ENCODE measurements around the gene ADNP. TPM values are rescaled to one million over a fixed set of nuclear protein-coding genes. Genes with fewer than 3 reads are reported as not detected.

Gene ADNP
- total RNA-seq, 1 experiment from 2014 or later, result 106 TPM

DNA sequence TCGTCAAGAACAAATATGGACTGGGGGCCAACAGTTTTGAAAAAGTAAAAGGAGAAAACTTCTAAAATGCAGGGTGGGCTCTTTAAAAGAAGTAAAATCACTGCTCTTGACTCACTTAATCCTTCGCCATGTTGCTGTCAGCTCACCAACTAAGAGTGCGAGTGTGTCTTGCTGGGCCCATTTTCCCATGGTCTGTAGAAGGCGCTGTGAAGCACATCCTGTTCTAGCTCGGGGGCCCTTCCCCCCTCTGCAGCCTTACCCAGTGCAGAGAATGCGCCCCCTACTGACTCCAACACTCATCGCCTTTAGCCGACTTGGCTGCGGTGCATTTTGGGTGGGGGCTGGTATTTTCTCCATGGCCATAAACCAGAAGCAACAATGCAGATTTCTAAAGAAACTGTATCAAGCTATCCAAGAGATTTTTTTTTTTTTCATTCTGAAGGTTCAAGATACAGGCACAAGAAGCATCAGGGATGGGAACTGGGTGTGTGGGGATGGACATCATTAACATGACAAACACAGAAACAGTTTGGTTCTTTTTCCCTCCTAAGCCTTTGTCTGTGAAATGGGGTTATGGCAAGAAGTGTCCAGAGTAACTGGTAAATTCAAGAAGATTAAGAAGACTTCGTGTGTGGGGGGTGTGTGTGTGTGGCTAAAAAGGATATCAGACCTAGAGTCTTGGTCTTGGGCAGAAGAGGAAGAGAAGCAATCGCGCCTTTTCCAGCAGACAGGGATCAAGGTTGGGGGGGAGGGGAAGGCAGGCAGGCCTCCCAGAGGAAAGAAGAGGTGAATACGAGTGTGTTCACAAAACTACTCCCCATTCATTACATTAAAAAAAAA, 1.7 kb downstream of the ADNP start (continued):
- TF ChIP-seq NR2C2 (CRISPR knock-in tag; IDR thresholded peaks at IDR 0.05), result no peak
- no peak for TF ChIP-seq ZNF416 (CRISPR knock-in tag; IDR thresholded peaks at IDR 0.05)
- TF ChIP-seq RORB (CRISPR knock-in tag; IDR thresholded peaks at IDR 0.05), result no peak
- peak; percentile 69; the same call in 1 of the 2 replicates for TF ChIP-seq KAT7 (CRISPR knock-in tag; IDR thresholded peaks at IDR 0.05; ENCODE audit: borderline replicate concordance)
- no peak for TF ChIP-seq NR3C1 (CRISPR knock-in tag; conservative IDR thresholded peaks at IDR 0.05; ENCODE audit: low read depth)
- TF ChIP-seq CTCF (IDR thresholded peaks at IDR 0.05), result peak; percentile 68
- 0 out of 2 replicates have a peak, but pooled peaks have one; percentile 73 for TF ChIP-seq EMX1 (CRISPR knock-in tag; IDR thresholded peaks at IDR 0.05)
- no peak for TF ChIP-seq CBFB (CRISPR knock-in tag; IDR thresholded peaks at IDR 0.05; ENCODE audit: low read depth)
- TF ChIP-seq, protein P1, sequence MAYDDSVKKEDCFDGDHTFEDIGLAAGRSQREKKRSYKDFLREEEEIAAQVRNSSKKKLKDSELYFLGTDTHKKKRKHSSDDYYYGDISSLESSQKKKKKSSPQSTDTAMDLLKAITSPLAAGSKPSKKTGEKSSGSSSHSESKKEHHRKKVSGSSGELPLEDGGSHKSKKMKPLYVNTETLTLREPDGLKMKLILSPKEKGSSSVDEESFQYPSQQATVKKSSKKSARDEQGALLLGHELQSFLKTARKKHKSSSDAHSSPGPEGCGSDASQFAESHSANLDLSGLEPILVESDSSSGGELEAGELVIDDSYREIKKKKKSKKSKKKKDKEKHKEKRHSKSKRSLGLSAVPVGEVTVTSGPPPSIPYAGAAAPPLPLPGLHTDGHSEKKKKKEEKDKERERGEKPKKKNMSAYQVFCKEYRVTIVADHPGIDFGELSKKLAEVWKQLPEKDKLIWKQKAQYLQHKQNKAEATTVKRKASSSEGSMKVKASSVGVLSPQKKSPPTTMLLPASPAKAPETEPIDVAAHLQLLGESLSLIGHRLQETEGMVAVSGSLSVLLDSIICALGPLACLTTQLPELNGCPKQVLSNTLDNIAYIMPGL (CRISPR knock-in tag; IDR thresholded peaks at IDR 0.05), result peak; percentile 92; the same call in 1 of the 2 replicates
- no peak for TF ChIP-seq GTF2I (CRISPR knock-in tag; conservative IDR thresholded peaks at IDR 0.05)
- TF ChIP-seq, protein P2, sequence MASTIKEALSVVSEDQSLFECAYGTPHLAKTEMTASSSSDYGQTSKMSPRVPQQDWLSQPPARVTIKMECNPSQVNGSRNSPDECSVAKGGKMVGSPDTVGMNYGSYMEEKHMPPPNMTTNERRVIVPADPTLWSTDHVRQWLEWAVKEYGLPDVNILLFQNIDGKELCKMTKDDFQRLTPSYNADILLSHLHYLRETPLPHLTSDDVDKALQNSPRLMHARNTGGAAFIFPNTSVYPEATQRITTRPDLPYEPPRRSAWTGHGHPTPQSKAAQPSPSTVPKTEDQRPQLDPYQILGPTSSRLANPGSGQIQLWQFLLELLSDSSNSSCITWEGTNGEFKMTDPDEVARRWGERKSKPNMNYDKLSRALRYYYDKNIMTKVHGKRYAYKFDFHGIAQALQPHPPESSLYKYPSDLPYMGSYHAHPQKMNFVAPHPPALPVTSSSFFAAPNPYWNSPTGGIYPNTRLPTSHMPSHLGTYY (CRISPR knock-in tag; IDR thresholded peaks at IDR 0.05), result peak; percentile 53; the same call in 1 of the 2 replicates
- peak; percentile 79 for TF ChIP-seq GABPB1 (CRISPR knock-in tag; IDR thresholded peaks at IDR 0.05)
- TF ChIP-seq, protein P3, sequence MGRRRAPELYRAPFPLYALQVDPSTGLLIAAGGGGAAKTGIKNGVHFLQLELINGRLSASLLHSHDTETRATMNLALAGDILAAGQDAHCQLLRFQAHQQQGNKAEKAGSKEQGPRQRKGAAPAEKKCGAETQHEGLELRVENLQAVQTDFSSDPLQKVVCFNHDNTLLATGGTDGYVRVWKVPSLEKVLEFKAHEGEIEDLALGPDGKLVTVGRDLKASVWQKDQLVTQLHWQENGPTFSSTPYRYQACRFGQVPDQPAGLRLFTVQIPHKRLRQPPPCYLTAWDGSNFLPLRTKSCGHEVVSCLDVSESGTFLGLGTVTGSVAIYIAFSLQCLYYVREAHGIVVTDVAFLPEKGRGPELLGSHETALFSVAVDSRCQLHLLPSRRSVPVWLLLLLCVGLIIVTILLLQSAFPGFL (CRISPR knock-in tag; IDR thresholded peaks at IDR 0.05; ENCODE audit: borderline replicate concordance), result peak; percentile 29; the same call in 1 of the 2 replicates

DNA sequence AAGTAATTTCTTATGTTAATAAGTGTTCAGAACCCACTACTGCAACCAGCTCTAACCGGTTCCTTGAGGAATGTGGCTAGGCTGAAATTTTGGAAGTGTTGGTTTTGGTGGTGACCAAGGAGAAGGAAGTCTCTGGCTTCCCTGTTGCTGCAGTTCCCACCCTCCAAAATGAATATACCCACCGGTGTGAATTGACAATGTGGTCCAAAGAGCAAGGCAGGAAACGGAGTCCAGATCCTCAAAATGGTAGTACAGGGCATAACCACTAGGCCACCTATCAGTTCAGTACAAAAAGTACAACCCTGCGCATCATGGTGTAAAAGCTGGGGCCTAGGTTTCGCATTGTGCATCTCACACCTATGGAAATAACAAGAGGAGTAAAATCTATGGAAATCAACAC, 2.8 kb downstream of the ADNP start:
- TF ChIP-seq, protein P4, sequence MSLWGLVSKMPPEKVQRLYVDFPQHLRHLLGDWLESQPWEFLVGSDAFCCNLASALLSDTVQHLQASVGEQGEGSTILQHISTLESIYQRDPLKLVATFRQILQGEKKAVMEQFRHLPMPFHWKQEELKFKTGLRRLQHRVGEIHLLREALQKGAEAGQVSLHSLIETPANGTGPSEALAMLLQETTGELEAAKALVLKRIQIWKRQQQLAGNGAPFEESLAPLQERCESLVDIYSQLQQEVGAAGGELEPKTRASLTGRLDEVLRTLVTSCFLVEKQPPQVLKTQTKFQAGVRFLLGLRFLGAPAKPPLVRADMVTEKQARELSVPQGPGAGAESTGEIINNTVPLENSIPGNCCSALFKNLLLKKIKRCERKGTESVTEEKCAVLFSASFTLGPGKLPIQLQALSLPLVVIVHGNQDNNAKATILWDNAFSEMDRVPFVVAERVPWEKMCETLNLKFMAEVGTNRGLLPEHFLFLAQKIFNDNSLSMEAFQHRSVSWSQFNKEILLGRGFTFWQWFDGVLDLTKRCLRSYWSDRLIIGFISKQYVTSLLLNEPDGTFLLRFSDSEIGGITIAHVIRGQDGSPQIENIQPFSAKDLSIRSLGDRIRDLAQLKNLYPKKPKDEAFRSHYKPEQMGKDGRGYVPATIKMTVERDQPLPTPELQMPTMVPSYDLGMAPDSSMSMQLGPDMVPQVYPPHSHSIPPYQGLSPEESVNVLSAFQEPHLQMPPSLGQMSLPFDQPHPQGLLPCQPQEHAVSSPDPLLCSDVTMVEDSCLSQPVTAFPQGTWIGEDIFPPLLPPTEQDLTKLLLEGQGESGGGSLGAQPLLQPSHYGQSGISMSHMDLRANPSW (CRISPR knock-in tag; conservative IDR thresholded peaks at IDR 0.05; ENCODE audit: low read depth), result no peak
- no peak for TF ChIP-seq ZNF219 (CRISPR knock-in tag; IDR thresholded peaks at IDR 0.05; ENCODE audit: borderline replicate concordance)
- no peak for TF ChIP-seq ATF1 (CRISPR knock-in tag; IDR thresholded peaks at IDR 0.05)
- no peak for TF ChIP-seq ZNF121 (CRISPR knock-in tag; IDR thresholded peaks at IDR 0.05)
- TF ChIP-seq, protein P5, sequence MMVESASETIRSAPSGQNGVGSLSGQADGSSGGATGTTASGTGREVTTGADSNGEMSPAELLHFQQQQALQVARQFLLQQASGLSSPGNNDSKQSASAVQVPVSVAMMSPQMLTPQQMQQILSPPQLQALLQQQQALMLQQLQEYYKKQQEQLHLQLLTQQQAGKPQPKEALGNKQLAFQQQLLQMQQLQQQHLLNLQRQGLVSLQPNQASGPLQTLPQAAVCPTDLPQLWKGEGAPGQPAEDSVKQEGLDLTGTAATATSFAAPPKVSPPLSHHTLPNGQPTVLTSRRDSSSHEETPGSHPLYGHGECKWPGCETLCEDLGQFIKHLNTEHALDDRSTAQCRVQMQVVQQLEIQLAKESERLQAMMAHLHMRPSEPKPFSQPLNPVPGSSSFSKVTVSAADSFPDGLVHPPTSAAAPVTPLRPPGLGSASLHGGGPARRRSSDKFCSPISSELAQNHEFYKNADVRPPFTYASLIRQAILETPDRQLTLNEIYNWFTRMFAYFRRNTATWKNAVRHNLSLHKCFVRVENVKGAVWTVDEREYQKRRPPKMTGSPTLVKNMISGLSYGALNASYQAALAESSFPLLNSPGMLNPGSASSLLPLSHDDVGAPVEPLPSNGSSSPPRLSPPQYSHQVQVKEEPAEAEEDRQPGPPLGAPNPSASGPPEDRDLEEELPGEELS (CRISPR knock-in tag; IDR thresholded peaks at IDR 0.05), result no peak
- Mint-ChIP-seq H3K36me3 (peaks cover 48% of the 10 kb centered on the region), H3K4me3 (peak overlapping the region; percentile 88), H3K4me1 (peaks cover 67% of the 10 kb centered on the region), H3K9me3 (no peaks in the 10 kb centered on the region), H3K27ac (peak overlapping the region; percentile 97), H3K27me3 (ENCODE audit: low read depth) (no peaks in the 10 kb centered on the region)
- DNase-seq (ENCODE audit: low spot score), result no peak
- ChIA-PET CTCF (interaction anchor here (0.8 to 7.6 kb wide), 9 partner anchors 9 to 302 kb away, joined by 3 to 127 read pairs (median 9); partner anchors contain the start of gene BCAS4), POLR2A (interaction anchor here (1.5 kb wide), 1 partner anchor 8 kb away, joined by 5 read pairs; no protein-coding TSS in a partner anchor)
- ATAC-seq, result no peak
